ENCODE data around the gene FASN.

- no peak for TF ChIP-seq CTCF (IDR thresholded peaks at IDR 0.05; ENCODE audit: low read depth, low read length)
- no peak for TF ChIP-seq EZH2phosphoT487 (IDR thresholded peaks at IDR 0.05; ENCODE audit: low read depth)
These were observed 16.5 kb downstream of the FASN start for GRCh38 chr17:82081546-82081945.
